GM12878 (cell line): ENCODE results near the gene RRP15. TPM values are rescaled to one million over a fixed set of nuclear protein-coding genes. Genes with fewer than 3 reads are reported as not detected.

Source experiments
- ATAC-seq: fragments of 200-7000 bp; cut with Tn5 transposase; 3 replicates; pipeline ENCODE4 v1.9.1; 2020; ENCODE audit warnings: mild to moderate bottlenecking, moderate library complexity
- BruUV-seq: library from RNA; stranded (reverse); fragments of 400-500 nt; replicated peaks from 2 replicates; lab custom pipeline; 2021; lab: Mats Ljungman, UMichigan
- CTCF ChIA-PET: fragments of 300-600 bp; sonication (Branson Sonifier 250); formaldehyde crosslinking; extraction: SDS; loops from one replicate; lab custom pipeline; 2021; ENCODE audit warnings: inconsistent platforms; lab: Yijun Ruan, JAX
- POLR2A ChIA-PET: fragments of 350-600 bp; formaldehyde crosslinking; extraction: SDS; loops from one replicate; lab custom pipeline; 2021; ENCODE audit warnings: inconsistent platforms; lab: Charles Lee
- RAD21 ChIA-PET: fragments of 300-600 bp; sonication (Branson Sonifier 250); formaldehyde crosslinking; loops from one replicate; lab custom pipeline; 2023; ENCODE audit warnings: antibody characterized with exemption; ENCODE audit not compliant: unreplicated experiment; lab: Charles Lee
- SMC1A ChIA-PET: fragments of 300-600 bp; sonication (Branson Sonifier 250); formaldehyde crosslinking; loops from one replicate; lab custom pipeline; 2023; ENCODE audit not compliant: unreplicated experiment, uncharacterized antibody; lab: Charles Lee
- DNase-seq: peaks from one replicate; pipeline ENCODE4 v3.0.0-alpha.2; 2011; ENCODE audit warnings: low read depth, low spot score
- FAIRE-seq: peaks from 3 replicates; lab custom pipeline; 2011; peaks lifted over from hg19 to GRCh38; lab: Jason Lieb, UNC
- H2AFZ ChIP-seq: 2 replicates; pipeline ENCODE4 v1.6.0; 2011; ENCODE audit warnings: low read depth, low read length, control low read depth; ENCODE audit not compliant: control insufficient read depth
- H3K27ac ChIP-seq: 2 replicates; pipeline ENCODE4 v1.5.1; 2011; ENCODE audit warnings: control low read depth; ENCODE audit not compliant: control insufficient read depth, insufficient read depth
- H3K27me3 ChIP-seq, 2 experiments: replicated peaks in 1 of 2; 2 replicates each; pipeline versions ENCODE4 v1.6.0 to v1.6.1; 2011; ENCODE audit warnings: low read length in 1 of 2; ENCODE audit not compliant: control insufficient read depth in 2 of 2, insufficient read depth in 2 of 2
- H3K36me3 ChIP-seq, 2 experiments: 2 replicates each; pipeline ENCODE4 v1.5.1; 2011; ENCODE audit warnings: low read length in 1 of 2; ENCODE audit not compliant: control insufficient read depth in 2 of 2, insufficient read depth in 2 of 2
- H3K4me1 ChIP-seq: 2 replicates; pipeline ENCODE4 v1.6.1; 2011; ENCODE audit warnings: mild to moderate bottlenecking, low read length, moderate library complexity, mixed read lengths; ENCODE audit not compliant: control insufficient read depth, insufficient read depth
- H3K4me2 ChIP-seq: 2 replicates; pipeline ENCODE4 v1.6.0; 2011; ENCODE audit warnings: control low read depth; ENCODE audit not compliant: control insufficient read depth, insufficient read depth
- H3K4me3 ChIP-seq: fragments of 200-600 bp; sonication (generic); 2 replicates; pipeline ENCODE4 v1.5.1; 2016
- H3K79me2 ChIP-seq: 2 replicates; pipeline ENCODE4 v1.6.0; 2011; ENCODE audit warnings: low read length; ENCODE audit not compliant: control insufficient read depth, insufficient read depth
- H3K9ac ChIP-seq: 2 replicates; pipeline ENCODE4 v1.8.0; 2011; ENCODE audit warnings: low read length, control low read depth, mixed read lengths; ENCODE audit not compliant: control insufficient read depth, insufficient read depth
- H3K9me3 ChIP-seq: replicated peaks from 3 replicates; pipeline ENCODE4 v1.5.1; 2011; ENCODE audit warnings: mild to moderate bottlenecking, low read length; ENCODE audit not compliant: control insufficient read depth, insufficient read depth
- H4K20me1 ChIP-seq: 2 replicates; pipeline ENCODE4 v1.6.0; 2011; ENCODE audit not compliant: control insufficient read depth, insufficient read depth
- FOXK2 ChIP-seq: fragments of 450-650 bp; IDR thresholded peaks from 2 replicates; pipeline ENCODE4 v1.6.1; 2017; ENCODE audit warnings: mild to moderate bottlenecking, moderate library complexity
- HDAC6 ChIP-seq: fragments of 200-600 bp; sonication (generic); IDR thresholded peaks from one replicate; pipeline ENCODE4 v1.8.0; 2017; ENCODE audit warnings: antibody characterized with exemption; ENCODE audit not compliant: unreplicated experiment
- JUNB ChIP-seq: IDR thresholded peaks from 2 replicates; pipeline ENCODE4 v1.6.1; 2016; ENCODE audit warnings: antibody characterized with exemption, mild to moderate bottlenecking
- KAT2A ChIP-seq: conservative IDR thresholded peaks from 2 replicates; pipeline ENCODE4 v1.6.1; 2011; ENCODE audit warnings: low read depth, low read length; ENCODE audit not compliant: control insufficient read depth
- POLR2A ChIP-seq: IDR thresholded peaks from 2 replicates; pipeline ENCODE4 v1.6.1; 2011; ENCODE audit warnings: low read depth, mild to moderate bottlenecking, low read length
- STAT3 ChIP-seq: IDR thresholded peaks from 2 replicates; pipeline ENCODE4 v1.6.1; 2011; ENCODE audit warnings: low read depth, low read length, improper control_type of control experiment
- USF1 ChIP-seq: IDR thresholded peaks from 2 replicates; pipeline ENCODE4 v1.6.1; 2011; ENCODE audit warnings: borderline replicate concordance, low read depth, mild to moderate bottlenecking, moderate library complexity, mixed read lengths, low read length; ENCODE audit not compliant: insufficient read depth; ENCODE audit errors: extremely low read length
- WRNIP1 ChIP-seq: IDR thresholded peaks from 2 replicates; pipeline ENCODE4 v1.6.1; 2011; ENCODE audit warnings: low read depth, low read length, improper control_type of control experiment, borderline replicate concordance
- WGBS: methylation state at CpG from one replicate; pipeline ENCODE4 v1.1.6; 2016; ENCODE audit warnings: low lambda C conversion rate; ENCODE audit not compliant: insufficient replicate concordance, insufficient coverage; ENCODE audit errors: missing lambda C conversion rate; 5-methylcytosine and 5-hydroxymethylcytosine counted together
- in situ Hi-C: fragments of 300-500 bp; cut with MboI; formaldehyde crosslinking; loops from 9 replicates; pipeline ENCODE4 v1.14.3; 2018; ENCODE audit warnings: mixed read lengths
- intact Hi-C: fragments of 100-400 bp; cut with micrococcal nuclease; formaldehyde crosslinking; loops from one replicate; pipeline ENCODE4 v1.14.2; 2022; ENCODE audit not compliant: unreplicated experiment
- polyA plus RNA-seq, 11 experiments: library from polyadenylated mRNA; depleted of rRNA in 4 of 11; unstranded in 6 of 11; stranded (reverse) in 5 of 11; fragments of >200 nt; fragmentation: Nextera tagmentation in 4 of 11; fragmentation: Illumina TruSeq in 1 of 11; extraction: Ambion mirVana in 4 of 11; extraction: Trizol in 1 of 11; gene quantifications; 1 replicate in 1 of 11; 2 replicates in 10 of 11; pipeline versions ENCODE4 v1.2.1 to v1.2.3, GENCODE V29; 2011 to 2016; ENCODE audit warnings: inconsistent platforms in 2 of 11, missing spikeins in 2 of 11, low read depth in 1 of 11
- total RNA-seq, 4 experiments: library from RNA; depleted of rRNA in 3 of 4; stranded (reverse); fragments of >200 nt in 3 of 4; fragmentation: Illumina TruSeq in 1 of 4; extraction: Trizol in 1 of 4; gene quantifications; 2 replicates each; pipeline versions ENCODE4 v1.2.1 to v1.2.3, GENCODE V29; 2013 to 2021
- TF ChIP-seq, protein P1 (sequence below): IDR thresholded peaks from 2 replicates; pipeline ENCODE4 v1.6.1; 2012; ENCODE audit warnings: low read depth, low read length, improper control_type of control experiment

The RRP15 gene
- total and polyA plus RNA-seq, 10 of the 15 experiments (the other 5 are each of a cell fraction or from before 2014, with no cell fraction given), result 5.6 to 37.8 (median 19.1) TPM

DNA sequence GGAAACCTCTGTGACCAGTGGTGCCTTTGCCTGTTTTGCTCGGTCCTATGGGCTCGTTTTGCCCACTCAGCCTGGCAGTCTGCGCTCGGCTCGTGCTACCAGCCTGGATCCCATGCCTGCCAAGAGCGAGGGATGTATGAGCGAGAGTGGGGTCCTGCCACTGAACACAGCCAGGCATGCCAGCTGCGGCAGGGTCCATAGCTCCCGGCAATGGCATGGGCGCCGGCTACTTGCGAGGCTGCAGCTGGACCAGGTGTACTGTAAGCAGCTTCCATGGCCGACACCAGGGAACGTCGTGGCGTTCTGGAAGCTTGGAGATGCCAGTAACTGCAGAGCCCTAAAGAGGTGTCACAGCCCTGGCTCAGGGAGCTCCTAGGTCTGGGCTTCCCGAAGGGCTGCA is 37.7 kb downstream of the RRP15 start:
- DNase-seq, result no peak
- no TSS peak for BruUV-seq
- in situ Hi-C loops, result no loop called here
- ATAC-seq, result no peak
- ChIA-PET POLR2A (no interaction called here), RAD21 (no interaction called here)
- peaks cover 0 to 8% of the 10 kb centered on the region in 2 experiments; a peak in 2 of 4 replicates for H3K36me3 ChIP-seq
- no peaks in the 10 kb centered on the region for H3K4me1 ChIP-seq
- H3K4me2 ChIP-seq, result no peak overlapping the region
- H3K27me3 ChIP-seq, result no peaks in the 10 kb centered on the region
- no peaks in the 10 kb centered on the region for H3K9me3 ChIP-seq
- 95% methylated on average over 17 of the region's 17 CpGs for WGBS
- H4K20me1 ChIP-seq, result no peaks in the 10 kb centered on the region
- H3K79me2 ChIP-seq, result no peaks in the 10 kb centered on the region
- no peak overlapping the region for H2AFZ ChIP-seq
- no peak for TF ChIP-seq USF1
- no peak for TF ChIP-seq JUNB
- TF ChIP-seq HDAC6, result no peak
- no peak for TF ChIP-seq POLR2A
- TF ChIP-seq, all 136 proteins: peak for 0
- Histone ChIP-seq H3K27ac (no peak overlapping the region), H3K4me3 (no peak overlapping the region), H3K9ac (no peak overlapping the region)
- SMC1A ChIA-PET, result no interaction called here
- CTCF ChIA-PET, result no interaction called here
- FAIRE-seq, result no peak
- intact Hi-C loops, result no loop called here

DNA sequence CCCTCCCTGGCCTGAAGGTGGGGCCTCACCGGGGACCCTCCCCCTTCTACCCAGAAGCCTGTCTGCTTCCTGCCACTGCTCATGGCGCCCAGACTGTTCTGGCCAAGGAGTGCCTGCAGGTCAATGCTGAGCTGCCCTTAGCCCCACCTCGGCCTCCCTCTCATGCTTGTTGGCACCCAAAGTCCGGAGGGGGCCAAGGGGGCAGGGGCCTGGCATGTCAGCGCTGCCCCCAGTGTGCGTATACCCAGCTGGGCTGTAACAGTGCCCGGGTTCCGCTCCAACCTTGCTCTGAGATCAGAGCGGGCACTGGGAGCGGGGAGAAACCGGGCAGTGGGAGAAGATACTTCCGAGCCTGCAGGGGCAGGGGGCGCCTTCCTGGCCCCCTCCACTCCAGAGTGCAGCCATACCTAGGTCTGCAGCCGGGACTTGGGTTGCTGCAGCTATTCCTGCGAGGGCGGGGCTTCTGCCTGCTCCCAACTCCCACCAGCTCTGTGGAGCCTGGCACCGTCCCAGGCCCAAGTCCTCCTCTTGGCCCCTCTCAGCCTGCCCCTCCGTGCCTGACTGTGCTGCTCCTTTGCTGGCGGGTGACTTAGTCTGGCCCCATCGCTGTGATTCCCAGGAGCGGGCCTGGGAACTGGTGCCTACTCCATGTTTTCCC is 38.6 kb downstream of the RRP15 start:
- SMC1A ChIA-PET, result no interaction called here
- Histone ChIP-seq H3K4me1 (no peaks in the 10 kb centered on the region), H3K79me2 (no peaks in the 10 kb centered on the region), H3K9me3 (no peaks in the 10 kb centered on the region), H4K20me1 (no peaks in the 10 kb centered on the region), H2AFZ (no peak overlapping the region)
- intact Hi-C loops, result no loop called here
- WGBS, result 93% methylated on average over 21 of the region's 21 CpGs
- TF ChIP-seq, protein P1, sequence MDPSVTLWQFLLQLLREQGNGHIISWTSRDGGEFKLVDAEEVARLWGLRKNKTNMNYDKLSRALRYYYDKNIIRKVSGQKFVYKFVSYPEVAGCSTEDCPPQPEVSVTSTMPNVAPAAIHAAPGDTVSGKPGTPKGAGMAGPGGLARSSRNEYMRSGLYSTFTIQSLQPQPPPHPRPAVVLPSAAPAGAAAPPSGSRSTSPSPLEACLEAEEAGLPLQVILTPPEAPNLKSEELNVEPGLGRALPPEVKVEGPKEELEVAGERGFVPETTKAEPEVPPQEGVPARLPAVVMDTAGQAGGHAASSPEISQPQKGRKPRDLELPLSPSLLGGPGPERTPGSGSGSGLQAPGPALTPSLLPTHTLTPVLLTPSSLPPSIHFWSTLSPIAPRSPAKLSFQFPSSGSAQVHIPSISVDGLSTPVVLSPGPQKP, result no peak
- no peak for TF ChIP-seq WRNIP1
- no peak for TF ChIP-seq KAT2A
- no peak for TF ChIP-seq STAT3
- no peak for TF ChIP-seq FOXK2
- TF ChIP-seq, all 136 proteins: peak for 0
- BruUV-seq, result no TSS peak
- Histone ChIP-seq H3K4me3 (no peak overlapping the region), H3K27ac (no peak overlapping the region), H3K27me3 (no peaks in the 10 kb centered on the region), H3K36me3 (peaks cover 0 to 8% of the 10 kb centered on the region in 2 experiments; a peak in 2 of 4 replicates), H3K9ac (no peak overlapping the region), H3K4me2 (no peak overlapping the region)
- RAD21 ChIA-PET, result no interaction called here
- no peak for DNase-seq
- CTCF ChIA-PET, result no interaction called here
- POLR2A ChIA-PET, result no interaction called here
- no peak for ATAC-seq
- FAIRE-seq, result no peak
- in situ Hi-C loops, result no loop called here
